ENCODE data around the gene CABLES2. TPM values are rescaled to one million over a fixed set of nuclear protein-coding genes. Genes with fewer than 3 reads are reported as not detected.

The CABLES2 gene
- total RNA-seq, 1 donor from 2014 or later = 4.1 TPM

DNA sequence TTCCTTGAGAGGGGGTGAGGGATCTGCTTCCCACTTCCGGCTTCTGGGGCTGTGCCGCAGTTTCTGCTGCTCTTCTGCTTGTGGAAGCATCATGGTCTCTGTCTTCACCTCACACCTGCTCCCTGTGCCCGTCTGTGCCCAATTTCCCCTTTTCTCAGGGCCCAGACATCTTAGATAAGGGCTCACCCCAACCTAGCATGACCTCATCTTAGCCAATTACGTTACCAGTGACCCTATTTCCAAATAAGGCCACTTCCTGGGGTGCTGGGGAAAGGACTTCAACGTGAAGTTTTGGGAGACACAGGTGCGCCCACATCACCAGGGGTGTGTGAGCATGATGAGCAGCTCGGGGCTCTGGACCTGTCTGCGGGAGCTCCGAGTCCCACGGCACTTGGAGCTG, 41.0 kb upstream of the CABLES2 start:
- no peak for DNase-seq
- TF ChIP-seq, protein P1, sequence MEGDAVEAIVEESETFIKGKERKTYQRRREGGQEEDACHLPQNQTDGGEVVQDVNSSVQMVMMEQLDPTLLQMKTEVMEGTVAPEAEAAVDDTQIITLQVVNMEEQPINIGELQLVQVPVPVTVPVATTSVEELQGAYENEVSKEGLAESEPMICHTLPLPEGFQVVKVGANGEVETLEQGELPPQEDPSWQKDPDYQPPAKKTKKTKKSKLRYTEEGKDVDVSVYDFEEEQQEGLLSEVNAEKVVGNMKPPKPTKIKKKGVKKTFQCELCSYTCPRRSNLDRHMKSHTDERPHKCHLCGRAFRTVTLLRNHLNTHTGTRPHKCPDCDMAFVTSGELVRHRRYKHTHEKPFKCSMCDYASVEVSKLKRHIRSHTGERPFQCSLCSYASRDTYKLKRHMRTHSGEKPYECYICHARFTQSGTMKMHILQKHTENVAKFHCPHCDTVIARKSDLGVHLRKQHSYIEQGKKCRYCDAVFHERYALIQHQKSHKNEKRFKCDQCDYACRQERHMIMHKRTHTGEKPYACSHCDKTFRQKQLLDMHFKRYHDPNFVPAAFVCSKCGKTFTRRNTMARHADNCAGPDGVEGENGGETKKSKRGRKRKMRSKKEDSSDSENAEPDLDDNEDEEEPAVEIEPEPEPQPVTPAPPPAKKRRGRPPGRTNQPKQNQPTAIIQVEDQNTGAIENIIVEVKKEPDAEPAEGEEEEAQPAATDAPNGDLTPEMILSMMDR (IDR thresholded peaks at IDR 0.05) = no peak

DNA sequence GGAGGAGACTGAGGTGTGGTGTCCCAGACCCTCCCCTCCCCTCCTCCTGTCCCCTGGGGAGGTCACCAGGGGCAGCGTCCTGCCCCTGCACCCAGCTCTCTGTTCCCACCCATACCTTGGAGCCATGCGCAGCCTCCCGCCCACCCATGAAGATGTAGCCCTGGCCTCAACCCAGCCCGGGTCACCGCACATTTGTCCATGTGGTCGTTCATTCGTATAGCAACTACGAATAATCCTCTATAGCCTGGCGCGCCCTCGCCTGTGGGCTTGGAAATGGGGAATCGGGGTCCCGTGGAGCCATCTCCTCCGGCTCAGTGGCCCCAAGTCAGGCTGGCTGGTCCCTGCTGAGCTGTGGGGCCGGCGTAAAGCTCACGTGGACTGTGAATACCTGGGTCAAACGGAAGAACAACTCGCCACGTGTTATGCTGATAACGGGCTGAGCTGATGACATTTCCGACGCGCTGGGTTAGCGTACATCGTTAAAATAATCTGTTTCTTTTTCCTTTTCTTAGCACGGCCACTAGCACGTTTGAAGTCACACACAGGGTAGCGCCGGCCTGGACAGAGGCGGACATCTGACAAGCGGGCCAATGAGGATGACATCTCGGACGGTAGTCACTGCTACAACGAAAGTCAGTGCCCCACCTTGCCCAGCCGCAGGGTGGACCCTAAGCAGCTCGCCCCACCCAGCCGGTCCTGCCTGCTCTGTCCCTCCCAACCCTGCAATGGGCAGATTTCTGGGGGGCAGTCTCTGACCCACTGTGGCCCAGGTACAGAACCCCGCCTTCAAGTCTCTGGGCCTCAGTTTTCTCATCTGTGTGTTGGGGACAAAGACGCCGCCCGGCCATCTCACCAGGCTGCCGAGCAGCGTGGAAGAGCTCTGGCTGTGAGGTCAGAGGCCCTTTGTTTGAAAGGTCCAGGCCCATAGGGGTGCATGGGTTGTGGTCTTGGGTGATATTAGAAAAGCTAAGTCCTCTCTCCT, 40.1 kb upstream of the CABLES2 start:
- H3K9me3 ChIP-seq = no peaks in the 10 kb centered on the region
- DNase-seq (no peak), ATAC-seq (no peak)
- TF ChIP-seq, protein P1 (IDR thresholded peaks at IDR 0.05) = no peak
- peaks cover 10% of the 10 kb centered on the region for H3K27me3 ChIP-seq
- no peaks in the 10 kb centered on the region for H3K4me1 ChIP-seq
- no peaks in the 10 kb centered on the region for H3K36me3 ChIP-seq
- H3K27ac ChIP-seq = no peak overlapping the region
- intact Hi-C loops (cut with DNase I) = no loop called here
- no peak overlapping the region for H3K4me3 ChIP-seq

More for the DNA sequence above, 41.0 kb upstream of the CABLES2 start:
- no peak for ATAC-seq
- Histone ChIP-seq H3K36me3 (no peaks in the 10 kb centered on the region), H3K9me3 (no peaks in the 10 kb centered on the region), H3K27me3 (peaks cover 19% of the 10 kb centered on the region), H3K4me3 (no peak overlapping the region), H3K4me1 (no peaks in the 10 kb centered on the region), H3K27ac (no peak overlapping the region)
- intact Hi-C loops (cut with DNase I) = no loop called here

DNA sequence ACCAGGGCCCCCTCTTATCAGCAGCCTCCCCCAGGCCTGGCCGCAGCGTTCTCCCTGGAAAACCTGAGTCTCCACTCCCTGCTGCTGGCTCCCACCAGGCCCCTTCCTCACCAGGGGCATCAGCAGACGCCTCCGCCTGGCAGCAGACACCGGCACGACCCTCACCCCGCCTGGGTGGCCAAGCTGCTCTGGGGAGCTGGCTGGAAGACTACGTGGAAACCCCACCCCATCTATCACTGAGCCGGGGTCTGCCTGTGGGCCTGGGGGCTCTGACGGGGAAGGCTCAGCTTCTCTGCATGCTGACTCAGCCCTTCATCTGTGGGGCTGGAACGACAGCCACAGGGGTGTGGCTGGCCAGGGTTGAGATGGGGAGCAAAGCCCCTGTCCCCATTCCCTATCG, 39.4 kb upstream of the CABLES2 start:
- no peak for ATAC-seq
- H3K4me3 ChIP-seq = no peak overlapping the region
- no peaks in the 10 kb centered on the region for H3K4me1 ChIP-seq
- peaks cover 10% of the 10 kb centered on the region for H3K27me3 ChIP-seq
- TF ChIP-seq, protein P1 (IDR thresholded peaks at IDR 0.05) = no peak
- H3K9me3 ChIP-seq = no peaks in the 10 kb centered on the region
- intact Hi-C loops (cut with DNase I) = no loop called here
- no peaks in the 10 kb centered on the region for H3K36me3 ChIP-seq
- no peak overlapping the region for H3K27ac ChIP-seq
- DNase-seq = no peak

DNA sequence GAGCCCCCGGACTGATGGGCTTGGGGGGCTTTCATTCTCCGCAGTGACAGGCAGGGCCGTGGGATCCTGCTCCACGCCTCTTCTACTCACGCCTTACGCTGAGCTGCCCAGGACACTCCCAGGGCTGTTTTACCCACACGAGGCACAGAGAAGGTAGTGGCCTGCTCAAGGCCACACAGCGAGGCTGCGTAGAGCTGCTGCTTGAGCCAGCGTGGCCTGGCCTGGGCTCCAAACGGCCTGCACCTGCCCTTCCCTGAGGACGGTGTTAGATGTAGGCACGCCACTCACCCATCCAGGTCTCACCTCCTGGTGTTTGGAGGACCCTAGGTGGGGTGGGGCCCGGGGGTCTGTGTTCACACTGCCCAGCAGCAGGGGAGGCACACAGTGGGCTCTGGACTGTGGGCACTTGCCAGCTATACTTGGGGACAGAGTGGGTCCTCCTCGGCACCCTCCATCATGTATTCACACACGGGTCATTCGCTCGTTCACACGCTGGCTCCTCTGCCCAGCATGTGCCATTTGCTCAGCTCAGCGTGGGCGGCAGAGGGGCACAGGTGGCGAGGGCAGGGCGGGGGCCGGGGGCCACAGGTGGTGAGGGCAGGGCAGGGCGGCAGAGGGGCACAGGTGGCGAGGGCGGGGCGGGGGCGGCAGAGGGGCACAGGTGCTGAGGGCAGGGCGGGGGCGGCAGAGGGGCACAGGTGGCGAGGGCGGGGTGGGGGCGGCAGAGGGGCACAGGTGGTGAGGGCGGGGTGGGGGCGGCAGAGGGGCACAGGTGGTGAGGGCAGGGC, 38.7 kb upstream of the CABLES2 start:
- no peaks in the 10 kb centered on the region for H3K36me3 ChIP-seq
- no peak for ATAC-seq
- H3K4me1 ChIP-seq = no peaks in the 10 kb centered on the region
- DNase-seq = no peak
- no peak overlapping the region for H3K27ac ChIP-seq
- intact Hi-C loops (cut with DNase I) = no loop called here
- H3K4me3 ChIP-seq = no peak overlapping the region
- TF ChIP-seq, protein P1 (IDR thresholded peaks at IDR 0.05) = no peak
- H3K27me3 ChIP-seq = peaks cover 10% of the 10 kb centered on the region
- H3K9me3 ChIP-seq = no peaks in the 10 kb centered on the region

DNA sequence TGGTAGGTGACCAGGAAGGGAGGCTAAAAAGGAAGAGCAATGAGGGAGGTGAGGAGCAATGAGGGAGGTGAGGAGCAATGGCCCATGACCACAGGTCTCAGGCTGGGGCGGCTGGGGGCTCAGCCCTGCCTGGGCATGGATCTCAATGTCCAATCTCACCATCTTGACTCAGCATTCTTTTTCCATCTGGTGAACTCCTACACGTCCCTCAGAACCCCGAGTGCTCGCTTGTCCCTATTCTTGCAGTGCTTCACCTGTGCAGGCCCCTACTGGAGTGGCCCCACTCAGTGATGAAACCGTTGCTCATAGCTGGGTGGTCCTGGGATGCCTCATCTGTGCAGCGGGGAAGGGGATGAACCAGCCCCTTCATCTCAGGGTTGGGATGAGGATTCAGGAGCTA, 37.2 kb upstream of the CABLES2 start:
- Histone ChIP-seq H3K36me3 (no peaks in the 10 kb centered on the region), H3K9me3 (no peaks in the 10 kb centered on the region), H3K27me3 (no peaks in the 10 kb centered on the region), H3K4me3 (no peak overlapping the region), H3K4me1 (no peaks in the 10 kb centered on the region), H3K27ac (no peak overlapping the region)
- DNase-seq = no peak
- TF ChIP-seq, protein P1 (IDR thresholded peaks at IDR 0.05) = no peak
- no peak for ATAC-seq
- intact Hi-C loops (cut with DNase I) = no loop called here
